ENCODE measurements around the gene EHHADH. TPM values are rescaled to one million over a fixed set of nuclear protein-coding genes. Genes with fewer than 3 reads are reported as not detected.

EHHADH gene
- total RNA-seq, 1 donor from 2014 or later, result 4.4 TPM

GRCh38 chr3:185152410-185153170 lies 101.3 kb downstream of the EHHADH start, which contains the start of gene C3orf70:
TSS of gene C3orf70 (minus strand) at chr3:185153060. CDS start at chr3:185152823, 237 bp downstream.
- Histone ChIP-seq H2AFZ (ENCODE audit: low read depth, low read length) (peak within 1 kb of the TSS; percentile 99), H3K36me3 (ENCODE audit: insufficient read depth, low read length) (no peaks in the 10 kb centered on the region), H3K27me3 (ENCODE audit: insufficient read depth, low read length) (peaks cover 18% of the 10 kb centered on the region), H3K4me1 (ENCODE audit: insufficient read depth, low read length) (peaks cover 5% of the 10 kb centered on the region), H3K9me3 (ENCODE audit: insufficient read depth, low read depth, low read length) (no peaks in the 10 kb centered on the region), H3K4me3 (ENCODE audit: insufficient read depth, low read depth, low read length) (peak within 1 kb of the TSS; percentile 74), H3K27ac (ENCODE audit: low read depth, low read length) (peak within 1 kb of the TSS; percentile 56), H3K4me2 (ENCODE audit: low read length) (peak within 1 kb of the TSS; percentile 94), H4K20me1 (ENCODE audit: insufficient read depth, low read length) (no peaks in the 10 kb centered on the region), H3K79me2 (ENCODE audit: insufficient read depth, low read length) (no peaks in the 10 kb centered on the region), H3K9ac (ENCODE audit: low read length) (peak within 1 kb of the TSS; percentile 77)
- H3K9me3 Mint-ChIP-seq (ENCODE audit: unreplicated experiment), result no peaks in the 10 kb centered on the region
- H3K36me3 Mint-ChIP-seq (ENCODE audit: low read depth, unreplicated experiment), result no peaks in the 10 kb centered on the region
- peaks cover 6% of the 10 kb centered on the region for H3K4me1 Mint-ChIP-seq (ENCODE audit: low read depth, unreplicated experiment)
- TF ChIP-seq CTCF (IDR thresholded peaks at IDR 0.05; ENCODE audit: insufficient read depth, low read depth, low read length) (no peak), EZH2 (IDR thresholded peaks at IDR 0.05; ENCODE audit: insufficient read depth, low read length) (peak; percentile 88)
- peak; percentile 49 for DNase-seq (ENCODE audit: low read depth)
- no peak for FAIRE-seq
- H3K4me3 Mint-ChIP-seq (ENCODE audit: unreplicated experiment), result peak within 1 kb of the TSS; percentile 92
- no peaks in the 10 kb centered on the region for H3K27me3 Mint-ChIP-seq (ENCODE audit: low read depth, unreplicated experiment)
- peak within 1 kb of the TSS; percentile 51 for H3K27ac Mint-ChIP-seq (ENCODE audit: unreplicated experiment)

GRCh38 chr3:185151964-185152409 lies 101.9 kb downstream of the EHHADH start:
- H3K4me3 ChIP-seq (ENCODE audit: insufficient read depth, low read depth, low read length), result peak overlapping the region; percentile 74
- Mint-ChIP-seq H3K4me1 (ENCODE audit: low read depth, unreplicated experiment) (peaks cover 6% of the 10 kb centered on the region), H3K9me3 (ENCODE audit: unreplicated experiment) (no peaks in the 10 kb centered on the region), H3K27me3 (ENCODE audit: low read depth, unreplicated experiment) (no peaks in the 10 kb centered on the region), H3K36me3 (ENCODE audit: low read depth, unreplicated experiment) (no peaks in the 10 kb centered on the region), H3K4me3 (ENCODE audit: unreplicated experiment) (peak overlapping the region; percentile 92), H3K27ac (ENCODE audit: unreplicated experiment) (no peak overlapping the region)
- H3K4me1 ChIP-seq (ENCODE audit: insufficient read depth, low read length), result peaks cover 5% of the 10 kb centered on the region
- no peaks in the 10 kb centered on the region for H3K79me2 ChIP-seq (ENCODE audit: insufficient read depth, low read length)
- H4K20me1 ChIP-seq (ENCODE audit: insufficient read depth, low read length), result no peaks in the 10 kb centered on the region
- peak overlapping the region; percentile 94 for H3K4me2 ChIP-seq (ENCODE audit: low read length)
- peak overlapping the region; percentile 99 for H2AFZ ChIP-seq (ENCODE audit: low read depth, low read length)
- no peak overlapping the region for H3K27ac ChIP-seq (ENCODE audit: low read depth, low read length)
- peak overlapping the region; percentile 77 for H3K9ac ChIP-seq (ENCODE audit: low read length)
- no peaks in the 10 kb centered on the region for H3K9me3 ChIP-seq (ENCODE audit: insufficient read depth, low read depth, low read length)
- TF ChIP-seq EZH2 (IDR thresholded peaks at IDR 0.05; ENCODE audit: insufficient read depth, low read length), result no peak
- TF ChIP-seq CTCF (IDR thresholded peaks at IDR 0.05; ENCODE audit: insufficient read depth, low read depth, low read length), result no peak
- peaks cover 12% of the 10 kb centered on the region for H3K27me3 ChIP-seq (ENCODE audit: insufficient read depth, low read length)
- H3K36me3 ChIP-seq (ENCODE audit: insufficient read depth, low read length), result no peaks in the 10 kb centered on the region
- DNase-seq (ENCODE audit: low read depth), result no peak
- FAIRE-seq, result no peak

Data from astrocyte (in vitro differentiated cells and primary cell).